IMR-90 (cell line): Measurements from ENCODE around the gene STAM. TPM values are rescaled to one million over a fixed set of nuclear protein-coding genes. Genes with fewer than 3 reads are reported as not detected.

Experiments
- ATAC-seq: fragments of 200-7000 bp; cut with Tn5 transposase; 2 replicates; pipeline ENCODE4 v1.9.1; 2020; ENCODE audit warnings: low read depth, mild to moderate bottlenecking, moderate library complexity
- BruUV-seq: library from RNA; stranded (reverse); fragments of 400-500 nt; replicated peaks from 2 replicates; lab custom pipeline; 2021; lab: Mats Ljungman, UMichigan
- CTCF ChIA-PET: fragments of 300-600 bp; formaldehyde crosslinking; extraction: SDS; loops from one replicate; lab custom pipeline; 2021; ENCODE audit warnings: antibody characterized with exemption; lab: Yijun Ruan, JAX
- POLR2A ChIA-PET: fragments of 300-600 bp; sonication (Branson Sonifier 250); formaldehyde crosslinking; loops from one replicate; lab custom pipeline; 2022; ENCODE audit warnings: antibody characterized with exemption; ENCODE audit not compliant: unreplicated experiment; lab: Charles Lee
- DNase-seq: peaks from one replicate; pipeline ENCODE4 v3.0.0; 2013
- H2AFZ ChIP-seq: replicated peaks from 2 replicates; pipeline ENCODE3; 2013; ENCODE audit warnings: low read length, mild to moderate bottlenecking; ENCODE audit not compliant: poor library complexity
- H2AK5ac ChIP-seq: 2 replicates; pipeline ENCODE4 v1.6.1; 2013; ENCODE audit warnings: low read depth, low read length, inconsistent platforms
- H2AK9ac ChIP-seq: replicated peaks from 2 replicates; pipeline ENCODE3; 2013; ENCODE audit warnings: mild to moderate bottlenecking, low read depth, low read length, moderate library complexity; ENCODE audit not compliant: poor library complexity
- H2BK120ac ChIP-seq: 2 replicates; pipeline ENCODE4 v1.6.1; 2013; ENCODE audit warnings: low read depth, low read length, inconsistent platforms
- H2BK15ac ChIP-seq: 3 replicates; pipeline ENCODE4 v1.6.1; 2013; ENCODE audit warnings: low read depth, low read length, inconsistent platforms
- H2BK20ac ChIP-seq: 2 replicates; pipeline ENCODE4 v1.6.1; 2013; ENCODE audit warnings: low read depth, mild to moderate bottlenecking, inconsistent platforms, low read length, moderate library complexity
- H2BK5ac ChIP-seq: 2 replicates; pipeline ENCODE4 v1.6.1; 2013; ENCODE audit warnings: mild to moderate bottlenecking, low read depth, low read length, inconsistent platforms; ENCODE audit not compliant: poor library complexity, severe bottlenecking
- H3K14ac ChIP-seq: replicated peaks from 2 replicates; pipeline ENCODE4 v1.6.1; 2013; ENCODE audit warnings: low read depth, low read length, inconsistent platforms
- H3K18ac ChIP-seq: 2 replicates; pipeline ENCODE4 v1.6.1; 2013; ENCODE audit warnings: low read depth, low read length, control low read depth
- H3K23ac ChIP-seq: 2 replicates; pipeline ENCODE4 v1.6.1; 2013; ENCODE audit warnings: low read depth, low read length, inconsistent platforms
- H3K27ac ChIP-seq: 2 replicates; pipeline ENCODE4 v1.5.1; 2013; ENCODE audit warnings: mild to moderate bottlenecking, control low read depth, low read length; ENCODE audit not compliant: insufficient read depth
- H3K27me3 ChIP-seq: 2 replicates; pipeline ENCODE4 v1.6.1; 2013; ENCODE audit warnings: low read length; ENCODE audit not compliant: control insufficient read depth, insufficient read depth
- H3K36me3 ChIP-seq: 2 replicates; pipeline ENCODE4 v1.6.1; 2013; ENCODE audit warnings: low read length, mixed read lengths; ENCODE audit not compliant: control insufficient read depth, insufficient read depth
- H3K4ac ChIP-seq: 2 replicates; pipeline ENCODE4 v1.6.1; 2013; ENCODE audit warnings: low read depth, low read length, inconsistent platforms
- H3K4me1 ChIP-seq: 2 replicates; pipeline ENCODE4 v1.6.1; 2013; ENCODE audit warnings: low read length, mixed read lengths; ENCODE audit not compliant: control insufficient read depth, insufficient read depth
- H3K4me2 ChIP-seq: 2 replicates; pipeline ENCODE4 v1.6.1; 2013; ENCODE audit warnings: low read depth, mild to moderate bottlenecking, control low read depth, low read length, moderate library complexity
- H3K4me3 ChIP-seq: 2 replicates; pipeline ENCODE4 v1.5.1; 2013; ENCODE audit warnings: low read depth, mild to moderate bottlenecking, control low read depth, low read length, moderate library complexity; ENCODE audit not compliant: insufficient read depth
- H3K56ac ChIP-seq: 2 replicates; pipeline ENCODE4 v1.6.1; 2013; ENCODE audit warnings: low read length, inconsistent platforms; ENCODE audit not compliant: insufficient read depth; ENCODE audit errors: extremely low read depth
- H3K79me1 ChIP-seq, 2 experiments: 2 replicates each; pipeline ENCODE4 v1.6.1; 2013; ENCODE audit warnings: low read length in 2 of 2, inconsistent platforms in 1 of 2, low read depth in 1 of 2
- H3K9ac ChIP-seq: 2 replicates; pipeline ENCODE4 v1.6.1; 2013; ENCODE audit warnings: low read depth, low read length, control low read depth
- H3K9me1 ChIP-seq: 2 replicates; pipeline ENCODE4 v1.6.1; 2013; ENCODE audit warnings: low read length, inconsistent platforms; ENCODE audit not compliant: insufficient read depth
- H3K9me3 ChIP-seq: 2 replicates; pipeline ENCODE4 v1.6.1; 2013; ENCODE audit warnings: low read length; ENCODE audit not compliant: control insufficient read depth, insufficient read depth
- H4K20me1 ChIP-seq: 2 replicates; pipeline ENCODE4 v1.6.1; 2013; ENCODE audit warnings: low read length, inconsistent platforms; ENCODE audit not compliant: insufficient read depth
- H4K5ac ChIP-seq: 2 replicates; pipeline ENCODE4 v1.6.1; 2013; ENCODE audit warnings: mild to moderate bottlenecking, low read depth, low read length, control low read depth
- H4K8ac ChIP-seq, 2 experiments: 2 replicates each; pipeline ENCODE4 v1.6.1; 2013; ENCODE audit warnings: low read depth in 2 of 2, low read length in 2 of 2, control low read depth in 1 of 2, inconsistent platforms in 1 of 2
- H4K91ac ChIP-seq: 2 replicates; pipeline ENCODE4 v1.6.1; 2013; ENCODE audit warnings: low read depth, low read length, inconsistent platforms; ENCODE audit not compliant: insufficient read depth
- BHLHE40 ChIP-seq: fragments of 150-350 bp; IDR thresholded peaks from 2 replicates; pipeline ENCODE4 v1.6.1; 2016; ENCODE audit warnings: mild to moderate bottlenecking, low read depth, low read length
- CHD1 ChIP-seq: IDR thresholded peaks from 2 replicates; pipeline ENCODE4 v1.6.1; 2012; ENCODE audit warnings: low read depth, low read length, improper control_type of control experiment
- FOS ChIP-seq: fragments of 150-350 bp; IDR thresholded peaks from 2 replicates; pipeline ENCODE4 v1.6.1; 2016; ENCODE audit warnings: low read depth, low read length
- MAFK ChIP-seq: IDR thresholded peaks from 2 replicates; pipeline ENCODE4 v1.6.1; 2012; ENCODE audit warnings: low read depth, low read length, improper control_type of control experiment
- MAZ ChIP-seq: IDR thresholded peaks from 2 replicates; pipeline ENCODE4 v1.6.1; 2012; ENCODE audit warnings: low read depth, mild to moderate bottlenecking, low read length, improper control_type of control experiment, moderate library complexity, borderline replicate concordance
- MXI1 ChIP-seq: IDR thresholded peaks from 2 replicates; pipeline ENCODE4 v1.6.1; 2012; ENCODE audit warnings: low read depth, mild to moderate bottlenecking, low read length, moderate library complexity, borderline replicate concordance
- NFE2L2 ChIP-seq: fragments of 150-350 bp; IDR thresholded peaks from 2 replicates; pipeline ENCODE4 v1.6.1; 2016; ENCODE audit warnings: low read depth, mild to moderate bottlenecking, low read length
- POLR2A ChIP-seq: IDR thresholded peaks from 2 replicates; pipeline ENCODE4 v1.6.1; 2012; ENCODE audit warnings: mild to moderate bottlenecking, low read depth, low read length
- RAD21 ChIP-seq: IDR thresholded peaks from 2 replicates; pipeline ENCODE4 v1.6.1; 2012; ENCODE audit warnings: low read length, improper control_type of control experiment
- RCOR1 ChIP-seq: IDR thresholded peaks from 2 replicates; pipeline ENCODE4 v1.6.1; 2012; ENCODE audit warnings: mild to moderate bottlenecking, low read length, improper control_type of control experiment; ENCODE audit not compliant: insufficient replicate concordance
- RFX5 ChIP-seq: IDR thresholded peaks from 2 replicates; pipeline ENCODE4 v1.8.0; 2012; ENCODE audit warnings: low read depth, mild to moderate bottlenecking, low read length, moderate library complexity
- SMC3 ChIP-seq: fragments of 150-350 bp; IDR thresholded peaks from 2 replicates; pipeline ENCODE4 v1.6.1; 2016; ENCODE audit warnings: low read depth, mild to moderate bottlenecking, antibody characterized with exemption, low read length, moderate library complexity
- USF2 ChIP-seq: fragments of 150-350 bp; IDR thresholded peaks from 2 replicates; pipeline ENCODE4 v1.6.1; 2017; ENCODE audit warnings: mild to moderate bottlenecking, antibody characterized with exemption, low read length, low read depth
- WGBS, 2 experiments: methylation state at CpG; one replicate each; pipeline versions ENCODE4 v1.1.5 to v1.1.7; 2013; ENCODE audit warnings: missing lambda C conversion rate in 2 of 2; ENCODE audit not compliant: insufficient read length in 1 of 2; ENCODE audit errors: extremely low coverage in 2 of 2; 5-methylcytosine and 5-hydroxymethylcytosine counted together
- dilution Hi-C: fragments of 300-500 bp; cut with HindIII; formaldehyde crosslinking; loops from one replicate; pipeline ENCODE4 v1.14.3; 2018; ENCODE audit warnings: low sequenced_read_pairs; ENCODE audit not compliant: unreplicated experiment
- in situ Hi-C: fragments of 300-500 bp; cut with MboI; formaldehyde crosslinking; loops from 3 replicates; pipeline ENCODE4 v1.14.3; 2019; ENCODE audit warnings: low sequenced_read_pairs, inconsistent platforms, mixed read lengths
- intact Hi-C: fragments of 100-400 bp; cut with micrococcal nuclease; formaldehyde crosslinking; loops from 2 replicates; pipeline ENCODE4 v1.10.0; 2022
- polyA plus RNA-seq, 3 experiments: library from polyadenylated mRNA; depleted of rRNA; stranded (reverse); fragments of >200 nt; gene quantifications; 2 replicates each; pipeline ENCODE4 v1.2.3, GENCODE V29; 2012; ENCODE audit warnings: low replicate concordance in 1 of 3
- total RNA-seq: library from RNA; depleted of rRNA; stranded (reverse); fragments of >200 nt; gene quantifications from 2 replicates; pipeline ENCODE4 v1.2.3, GENCODE V29; 2012
- TF ChIP-seq, protein P1 (sequence below): fragments of 150-350 bp; IDR thresholded peaks from 2 replicates; pipeline ENCODE4 v1.6.1; 2016; ENCODE audit warnings: low read depth, mild to moderate bottlenecking, low read length, moderate library complexity, borderline replicate concordance

Gene STAM
- total and polyA plus RNA-seq, 2 of the 4 experiments (the other 2 are of a cell fraction), result 22.9 to 23.3 TPM

DNA sequence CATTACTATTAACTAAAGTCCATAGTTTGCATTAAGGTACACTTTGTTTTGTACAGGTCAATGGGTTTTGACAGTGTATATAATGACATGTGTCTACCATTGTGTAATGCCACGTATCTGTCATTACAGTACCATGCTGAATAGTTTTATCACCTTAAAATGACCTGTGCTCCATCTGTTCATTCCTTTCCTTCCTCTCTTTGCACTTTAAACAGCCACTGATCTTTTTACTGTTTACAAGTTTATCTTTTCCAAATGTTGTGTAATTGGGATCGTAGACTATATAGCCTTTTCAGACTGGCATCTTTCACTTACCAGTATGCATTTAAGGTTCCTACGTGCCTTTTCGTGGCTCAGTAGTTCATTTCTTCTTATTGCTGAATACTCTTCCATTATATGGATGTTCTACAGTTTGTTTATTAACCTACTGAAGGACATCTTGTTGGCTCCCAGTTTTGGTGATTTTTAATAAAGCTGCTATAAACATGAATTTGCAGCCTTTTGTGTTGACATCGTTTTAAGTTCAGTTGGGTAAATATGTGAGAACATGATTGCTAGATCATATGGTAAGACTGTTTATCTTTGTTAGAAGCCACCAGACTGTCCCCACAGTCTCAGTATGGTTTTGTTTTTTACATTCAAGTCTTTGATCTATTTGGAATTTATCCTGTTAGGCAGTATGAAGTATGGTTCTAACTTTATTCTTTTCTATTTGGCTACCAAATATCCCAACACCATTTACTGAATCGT lies 24.7 kb downstream of the STAM start (continued):
- TF ChIP-seq FOS, result no peak

- ChIA-PET CTCF (no interaction called here), POLR2A (no interaction called here)
- no peak overlapping the region for H2AK9ac ChIP-seq
- no TSS peak for BruUV-seq
- H2AK5ac ChIP-seq, result no peak overlapping the region
- H3K4me2 ChIP-seq, result no peak overlapping the region
- H2BK20ac ChIP-seq, result no peak overlapping the region
- H3K9ac ChIP-seq, result no peak overlapping the region
- DNase-seq (no peak), ATAC-seq (no peak)
- no peak overlapping the region for H2BK5ac ChIP-seq
- H3K23ac ChIP-seq, result no peak overlapping the region
- no peak overlapping the region for H3K4ac ChIP-seq
- no peaks in the 10 kb centered on the region for H3K9me3 ChIP-seq
- no peak overlapping the region for H4K8ac ChIP-seq
- no peak overlapping the region for H3K56ac ChIP-seq
- dilution Hi-C loops (no loop called here), in situ Hi-C loops (no loop called here), intact Hi-C loops (no loop called here)
- H2BK120ac ChIP-seq, result no peak overlapping the region
- no peak overlapping the region for H3K14ac ChIP-seq
- H4K20me1 ChIP-seq, result peaks cover 4% of the 10 kb centered on the region; the same call in 1 of the 2 replicates
- H2BK15ac ChIP-seq, result no peak overlapping the region
- no peak overlapping the region for H3K4me3 ChIP-seq
- no CpG with 5 or more reads among the region's 11 CpGs for WGBS, 2 experiments
- H3K9me1 ChIP-seq, result peaks cover 9% of the 10 kb centered on the region
- no peak overlapping the region for H3K27ac ChIP-seq
- H3K18ac ChIP-seq, result no peak overlapping the region
- H3K79me1 ChIP-seq, result peaks cover 20 to 54% of the 10 kb centered on the region in 2 experiments
- no peak overlapping the region for H4K91ac ChIP-seq
- H2AFZ ChIP-seq, result no peak overlapping the region
- peaks cover 17% of the 10 kb centered on the region for H3K4me1 ChIP-seq
- H4K5ac ChIP-seq, result no peak overlapping the region
- H3K36me3 ChIP-seq, result no peaks in the 10 kb centered on the region
- no peaks in the 10 kb centered on the region for H3K27me3 ChIP-seq
- TF ChIP-seq SMC3 (no peak), MAZ (no peak), POLR2A (no peak), CHD1 (no peak), NFE2L2 (no peak), RCOR1 (no peak), MXI1 (no peak), MAFK (no peak), FOS (no peak), RAD21 (no peak), RFX5 (no peak), USF2 (no peak), BHLHE40 (no peak)
- TF ChIP-seq, protein P1, sequence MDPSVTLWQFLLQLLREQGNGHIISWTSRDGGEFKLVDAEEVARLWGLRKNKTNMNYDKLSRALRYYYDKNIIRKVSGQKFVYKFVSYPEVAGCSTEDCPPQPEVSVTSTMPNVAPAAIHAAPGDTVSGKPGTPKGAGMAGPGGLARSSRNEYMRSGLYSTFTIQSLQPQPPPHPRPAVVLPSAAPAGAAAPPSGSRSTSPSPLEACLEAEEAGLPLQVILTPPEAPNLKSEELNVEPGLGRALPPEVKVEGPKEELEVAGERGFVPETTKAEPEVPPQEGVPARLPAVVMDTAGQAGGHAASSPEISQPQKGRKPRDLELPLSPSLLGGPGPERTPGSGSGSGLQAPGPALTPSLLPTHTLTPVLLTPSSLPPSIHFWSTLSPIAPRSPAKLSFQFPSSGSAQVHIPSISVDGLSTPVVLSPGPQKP, result no peak
Observed at GRCh38 chr10:17669185-17669872, 25.4 kb downstream of the STAM start.
